ENCODE measurements around the gene PSMB10. TPM values are rescaled to one million over a fixed set of nuclear protein-coding genes. Genes with fewer than 3 reads are reported as not detected.

PSMB10 gene
- total RNA-seq, 2 donors from 2014 or later: 16.2 to 26.7 TPM

DNA sequence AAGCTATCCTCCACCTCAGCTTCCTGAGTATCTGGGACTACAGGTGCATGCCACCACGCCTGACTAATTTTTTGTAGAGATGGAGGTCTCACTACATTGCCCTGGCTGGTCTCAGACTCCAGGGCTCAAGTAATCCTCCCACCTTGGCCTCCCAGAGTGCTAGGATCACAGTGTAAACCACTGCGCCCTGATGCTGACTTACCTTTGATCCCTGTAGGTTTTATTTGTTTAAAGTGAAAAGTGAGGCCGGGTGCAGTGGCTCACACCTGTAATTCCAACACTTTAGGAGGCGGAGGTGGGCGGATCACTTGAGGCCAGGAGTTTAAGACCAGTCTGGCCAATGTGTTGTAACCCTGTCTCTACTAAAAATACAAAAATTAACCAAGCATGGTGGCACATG lies 34.9 kb downstream of the PSMB10 start:
- TF ChIP-seq, protein P1, sequence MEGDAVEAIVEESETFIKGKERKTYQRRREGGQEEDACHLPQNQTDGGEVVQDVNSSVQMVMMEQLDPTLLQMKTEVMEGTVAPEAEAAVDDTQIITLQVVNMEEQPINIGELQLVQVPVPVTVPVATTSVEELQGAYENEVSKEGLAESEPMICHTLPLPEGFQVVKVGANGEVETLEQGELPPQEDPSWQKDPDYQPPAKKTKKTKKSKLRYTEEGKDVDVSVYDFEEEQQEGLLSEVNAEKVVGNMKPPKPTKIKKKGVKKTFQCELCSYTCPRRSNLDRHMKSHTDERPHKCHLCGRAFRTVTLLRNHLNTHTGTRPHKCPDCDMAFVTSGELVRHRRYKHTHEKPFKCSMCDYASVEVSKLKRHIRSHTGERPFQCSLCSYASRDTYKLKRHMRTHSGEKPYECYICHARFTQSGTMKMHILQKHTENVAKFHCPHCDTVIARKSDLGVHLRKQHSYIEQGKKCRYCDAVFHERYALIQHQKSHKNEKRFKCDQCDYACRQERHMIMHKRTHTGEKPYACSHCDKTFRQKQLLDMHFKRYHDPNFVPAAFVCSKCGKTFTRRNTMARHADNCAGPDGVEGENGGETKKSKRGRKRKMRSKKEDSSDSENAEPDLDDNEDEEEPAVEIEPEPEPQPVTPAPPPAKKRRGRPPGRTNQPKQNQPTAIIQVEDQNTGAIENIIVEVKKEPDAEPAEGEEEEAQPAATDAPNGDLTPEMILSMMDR (IDR thresholded peaks at IDR 0.05): no peak
- TF ChIP-seq POLR2A (IDR thresholded peaks at IDR 0.05): no peak
- intact Hi-C loops (cut with DNase I): no loop called here

DNA sequence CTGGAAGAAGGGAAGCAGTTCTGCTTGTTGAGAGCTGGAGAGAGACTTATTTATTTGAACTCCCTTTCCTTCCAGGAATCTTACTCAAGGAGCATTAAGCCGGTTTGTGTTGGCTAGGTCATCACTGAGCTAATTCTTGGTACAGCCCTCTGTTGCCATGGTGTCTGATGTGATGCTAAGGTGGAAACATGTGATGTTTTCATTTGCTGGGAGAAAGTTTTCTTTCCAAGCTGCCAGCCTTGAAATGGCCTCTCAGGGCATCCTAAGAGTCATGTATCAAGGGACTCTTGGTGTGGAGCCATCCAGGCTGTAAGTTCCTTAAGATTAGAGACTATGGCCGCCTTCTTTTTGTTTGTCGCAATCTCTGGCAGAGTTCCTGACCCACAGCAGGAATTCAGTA lies 39.4 kb downstream of the PSMB10 start:
- H3K9me3 ChIP-seq: no peaks in the 10 kb centered on the region
- intact Hi-C loops (cut with DNase I): no loop called here
- no peak for ATAC-seq
- no peak for DNase-seq
- no peak overlapping the region for H3K27ac ChIP-seq
- TF ChIP-seq, protein P1 (IDR thresholded peaks at IDR 0.05): no peak
- no peak for TF ChIP-seq POLR2A (IDR thresholded peaks at IDR 0.05)
- peaks cover 26% of the 10 kb centered on the region for H3K4me1 ChIP-seq
- no peaks in the 10 kb centered on the region for H3K27me3 ChIP-seq
- 77 to 80% methylated on average over 3 of the region's 3 CpGs for WGBS, 2 donors
- H3K4me3 ChIP-seq: no peak overlapping the region
- H3K36me3 ChIP-seq (replicated peaks in 1 of 2; ENCODE audit: insufficient read depth in 1 of 2, low read depth in 2 of 2): no peaks in the 10 kb centered on the region

More for the DNA sequence above, 34.9 kb downstream of the PSMB10 start:
- H3K36me3 ChIP-seq (replicated peaks in 1 of 2; ENCODE audit: insufficient read depth in 1 of 2, low read depth in 2 of 2): no peaks in the 10 kb centered on the region
- H3K27me3 ChIP-seq: no peaks in the 10 kb centered on the region
- DNase-seq (no peak), ATAC-seq (no peak)
- H3K27ac ChIP-seq: no peak overlapping the region
- no peaks in the 10 kb centered on the region for H3K9me3 ChIP-seq
- no peak overlapping the region for H3K4me3 ChIP-seq
- WGBS, 2 donors: 79 to 82% methylated on average over 4 to 5 of the region's 5 CpGs
- H3K4me1 ChIP-seq: peaks cover 2% of the 10 kb centered on the region

DNA sequence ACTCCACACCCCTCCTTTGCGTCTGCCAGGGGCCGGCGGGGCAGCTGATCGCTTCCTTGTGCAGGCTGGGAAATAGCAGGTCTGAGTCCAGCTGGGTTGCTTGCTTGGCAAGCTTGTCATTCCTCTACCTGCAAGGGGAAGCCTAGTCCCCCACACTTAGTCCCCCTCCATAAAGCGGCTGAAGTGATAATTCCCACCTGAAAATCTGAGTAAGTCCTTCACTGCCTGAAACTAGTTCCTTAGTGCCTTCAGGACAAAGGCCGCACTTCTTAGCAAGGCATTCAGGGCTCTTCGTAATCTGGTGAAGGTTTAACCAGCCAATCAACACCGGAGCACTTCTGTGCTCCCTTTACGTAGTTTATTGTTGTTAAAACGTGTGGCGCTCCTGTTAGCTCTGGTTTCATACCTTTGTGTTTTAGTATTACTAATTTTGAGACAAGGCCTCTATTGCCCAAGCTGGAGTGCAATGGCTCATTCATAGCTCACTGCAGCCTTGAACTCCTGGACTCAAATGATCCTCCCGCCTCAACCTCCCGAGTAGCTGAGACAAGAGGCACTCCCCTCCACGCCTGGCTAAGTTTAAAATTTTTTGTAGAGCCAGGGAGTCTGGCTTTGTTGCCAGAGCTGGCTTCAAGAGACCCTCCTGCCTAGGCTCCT lies 42.8 kb downstream of the PSMB10 start:
- ATAC-seq (peak; percentile 64), DNase-seq (peak; percentile 74 to 85 (median 80))
- H3K9me3 ChIP-seq: no peaks in the 10 kb centered on the region
- H3K27ac ChIP-seq: peak overlapping the region; percentile 90 to 99 (median 96)
- peak overlapping the region; percentile 65 to 67 for H3K4me3 ChIP-seq
- peak in 2 of 3 donors; percentile 6 to 12 for TF ChIP-seq POLR2A (IDR thresholded peaks at IDR 0.05)
- TF ChIP-seq, protein P1 (IDR thresholded peaks at IDR 0.05): no peak
- peaks cover 26% of the 10 kb centered on the region for H3K4me1 ChIP-seq
- 10 to 12% methylated on average over 9 to 14 of the region's 14 CpGs for WGBS, 2 donors
- H3K36me3 ChIP-seq (replicated peaks in 1 of 2; ENCODE audit: insufficient read depth in 1 of 2, low read depth in 2 of 2): no peaks in the 10 kb centered on the region
- intact Hi-C loops (cut with DNase I): no loop called here
- no peaks in the 10 kb centered on the region for H3K27me3 ChIP-seq

DNA sequence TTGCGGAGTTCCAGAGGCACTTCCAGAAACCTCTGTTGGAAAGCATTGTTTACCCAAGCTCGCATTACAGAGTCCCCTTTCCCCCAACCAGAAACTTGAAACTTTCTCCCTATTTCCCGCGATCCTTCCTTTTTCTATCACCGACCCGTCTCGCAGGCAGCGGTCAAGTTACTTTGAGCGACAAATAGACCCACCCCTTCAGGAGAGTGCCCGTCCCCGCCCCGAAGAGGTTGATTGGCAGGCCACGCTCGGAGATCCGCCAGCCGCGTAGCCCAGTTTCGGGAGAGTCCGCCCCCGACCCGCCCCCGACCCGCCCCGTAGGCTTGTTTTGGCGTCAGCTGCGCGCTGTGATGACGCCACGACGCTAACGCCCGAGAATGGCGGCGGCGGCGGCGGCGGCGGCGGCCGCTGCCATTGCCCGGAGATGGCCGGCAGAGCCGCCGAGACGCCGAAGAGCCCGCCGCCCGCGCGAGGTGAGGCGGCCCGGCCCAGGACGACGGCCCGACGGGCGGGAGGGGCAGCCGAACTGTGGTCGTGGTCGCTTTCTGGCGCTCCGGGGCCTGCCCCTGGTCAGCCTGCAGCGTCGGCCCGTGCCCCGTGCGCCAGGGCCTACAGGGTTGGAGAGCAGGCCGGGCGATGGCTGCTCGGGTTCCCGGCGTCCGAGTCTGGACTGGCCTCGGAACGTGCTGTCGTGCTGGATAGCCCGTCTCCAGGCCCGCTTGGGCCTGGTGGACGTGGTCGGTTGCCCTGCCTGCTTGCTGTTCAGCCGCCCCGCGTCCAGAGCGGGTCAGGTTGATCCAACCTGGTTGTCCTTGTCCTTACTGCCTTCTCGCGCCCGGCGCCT lies 43.5 kb downstream of the PSMB10 start, which contains the start of gene PSKH1:
PSKH1 (plus strand) TSS at position 356 of the 844 bp plus-strand sequence. CDS start 15,496 bp downstream, outside the sequence.
- Histone ChIP-seq H3K27ac (peak within 1 kb of the TSS; percentile 90 to 99 (median 96)), H3K4me3 (peak within 1 kb of the TSS; percentile 65 to 67), H3K27me3 (no peaks in the 10 kb centered on the region), H3K9me3 (no peaks in the 10 kb centered on the region), H3K36me3 (replicated peaks in 1 of 2; ENCODE audit: insufficient read depth in 1 of 2, low read depth in 2 of 2) (no peaks in the 10 kb centered on the region), H3K4me1 (peaks cover 26% of the 10 kb centered on the region)
- DNase-seq: peak; percentile 96 to 98 (median 97)
- 0% methylated on average over 12 to 66 of the region's 90 CpGs for WGBS, 2 donors
- TF ChIP-seq POLR2A (IDR thresholded peaks at IDR 0.05): peak; percentile 66 to 75 (median 73)
- TF ChIP-seq, protein P1 (IDR thresholded peaks at IDR 0.05): no peak
- intact Hi-C loops (cut with DNase I): no loop called here
- ATAC-seq: peak; percentile 98

Measured in body of pancreas (tissue), 4 donors.